ENCODE data around the gene ELP5.

DNA sequence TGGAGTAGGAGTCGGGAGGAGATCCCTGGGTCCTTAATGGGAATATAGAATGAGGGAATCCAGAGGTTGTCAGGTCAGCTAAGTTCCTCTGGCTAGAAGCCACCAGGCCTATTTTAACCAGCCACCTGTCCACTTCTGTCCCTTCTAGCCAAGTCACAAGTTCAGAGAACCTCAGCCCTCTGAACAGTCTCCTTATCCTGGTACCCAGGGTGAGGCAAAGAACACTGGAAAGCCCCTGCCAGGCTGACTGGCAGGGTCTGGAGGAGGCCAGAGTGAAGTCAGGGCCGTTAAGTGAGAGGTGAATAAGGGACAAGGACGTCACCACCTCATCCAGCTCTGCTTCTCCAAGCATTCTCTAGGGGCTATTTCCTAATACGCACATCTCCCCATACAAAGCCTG, 3.2 kb upstream of the ELP5 start:
- no peak for TF ChIP-seq POLR2A (IDR thresholded peaks at IDR 0.05)
- TF ChIP-seq, protein P1, sequence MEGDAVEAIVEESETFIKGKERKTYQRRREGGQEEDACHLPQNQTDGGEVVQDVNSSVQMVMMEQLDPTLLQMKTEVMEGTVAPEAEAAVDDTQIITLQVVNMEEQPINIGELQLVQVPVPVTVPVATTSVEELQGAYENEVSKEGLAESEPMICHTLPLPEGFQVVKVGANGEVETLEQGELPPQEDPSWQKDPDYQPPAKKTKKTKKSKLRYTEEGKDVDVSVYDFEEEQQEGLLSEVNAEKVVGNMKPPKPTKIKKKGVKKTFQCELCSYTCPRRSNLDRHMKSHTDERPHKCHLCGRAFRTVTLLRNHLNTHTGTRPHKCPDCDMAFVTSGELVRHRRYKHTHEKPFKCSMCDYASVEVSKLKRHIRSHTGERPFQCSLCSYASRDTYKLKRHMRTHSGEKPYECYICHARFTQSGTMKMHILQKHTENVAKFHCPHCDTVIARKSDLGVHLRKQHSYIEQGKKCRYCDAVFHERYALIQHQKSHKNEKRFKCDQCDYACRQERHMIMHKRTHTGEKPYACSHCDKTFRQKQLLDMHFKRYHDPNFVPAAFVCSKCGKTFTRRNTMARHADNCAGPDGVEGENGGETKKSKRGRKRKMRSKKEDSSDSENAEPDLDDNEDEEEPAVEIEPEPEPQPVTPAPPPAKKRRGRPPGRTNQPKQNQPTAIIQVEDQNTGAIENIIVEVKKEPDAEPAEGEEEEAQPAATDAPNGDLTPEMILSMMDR (IDR thresholded peaks at IDR 0.05): no peak
